Fibroblast of lung (primary cell): ENCODE measurements around the gene ARF1. TPM values are rescaled to one million over a fixed set of nuclear protein-coding genes. Genes with fewer than 3 reads are reported as not detected.

Source experiments
- DNase-seq, 2 donors: peaks; one replicate each; pipeline versions ENCODE4 v3.0.0 to v3.0.0-alpha.2; 2010; ENCODE audit warnings: low read depth in 2 of 2
- H2AFZ ChIP-seq: 2 replicates; pipeline ENCODE4 v1.5.1; 2012; ENCODE audit warnings: low read length, control low read depth, inconsistent platforms
- H3K27ac ChIP-seq: 2 replicates; pipeline ENCODE4 v1.5.1; 2011; ENCODE audit warnings: low read length, control low read depth; ENCODE audit not compliant: insufficient read depth
- H3K27me3 ChIP-seq: 2 replicates; pipeline ENCODE4 v1.5.1; 2011; ENCODE audit warnings: mild to moderate bottlenecking, low read length; ENCODE audit not compliant: control insufficient read depth, insufficient read depth
- H3K36me3 ChIP-seq: 2 replicates; pipeline ENCODE4 v1.5.1; 2011; ENCODE audit warnings: low read length; ENCODE audit not compliant: control insufficient read depth, insufficient read depth
- H3K4me1 ChIP-seq: 2 replicates; pipeline ENCODE4 v1.5.1; 2011; ENCODE audit warnings: low read length; ENCODE audit not compliant: control insufficient read depth, insufficient read depth; ENCODE audit errors: extremely low read depth
- H3K4me2 ChIP-seq: 2 replicates; pipeline ENCODE4 v1.5.1; 2011; ENCODE audit warnings: low read length, control low read depth; ENCODE audit not compliant: insufficient read depth; ENCODE audit errors: extremely low read depth
- H3K4me3 ChIP-seq, 4 experiments: fragments of 200-600 bp in 1 of 4; sonication (generic) in 1 of 4; replicated peaks in 1 of 4; 2 replicates each; pipeline ENCODE4 v1.5.1; 2011 to 2016; ENCODE audit warnings: low read length in 4 of 4, low read depth in 3 of 4, mild to moderate bottlenecking in 3 of 4, control low read depth in 2 of 4, inconsistent platforms in 1 of 4, mixed read lengths in 1 of 4; ENCODE audit not compliant: insufficient read depth in 1 of 4; ENCODE audit errors: control extremely low read depth in 1 of 4
- H3K79me2 ChIP-seq: 2 replicates; pipeline ENCODE4 v1.5.1; 2012; ENCODE audit warnings: mild to moderate bottlenecking, low read length, inconsistent platforms; ENCODE audit not compliant: control insufficient read depth, insufficient read depth
- H3K9ac ChIP-seq: 2 replicates; pipeline ENCODE4 v1.5.1; 2011; ENCODE audit warnings: mild to moderate bottlenecking, low read length, control low read depth; ENCODE audit not compliant: insufficient read depth
- H3K9me3 ChIP-seq: 2 replicates; pipeline ENCODE4 v1.5.1; 2012; ENCODE audit warnings: low read depth, low read length; ENCODE audit not compliant: control insufficient read depth, insufficient read depth
- H4K20me1 ChIP-seq: 2 replicates; pipeline ENCODE4 v1.5.1; 2011; ENCODE audit warnings: low read length; ENCODE audit not compliant: control insufficient read depth, insufficient read depth; ENCODE audit errors: extremely low read depth
- EZH2 ChIP-seq: IDR thresholded peaks from 2 replicates; pipeline ENCODE4 v1.5.1; 2012; ENCODE audit warnings: low read length, control low read depth, mild to moderate bottlenecking; ENCODE audit errors: missing control alignments
- polyA plus RNA-seq, 2 donors: library from polyadenylated mRNA; depleted of rRNA in 1 of 2; stranded (reverse) in 1 of 2; unstranded in 1 of 2; fragments of >200 nt; gene quantifications; 2 replicates each; pipeline ENCODE4 v1.2.1, GENCODE V29; 2011 to 2012; ENCODE audit warnings: missing spikeins in 1 of 2
- total RNA-seq: library from RNA; depleted of rRNA; stranded (reverse); fragments of >200 nt; gene quantifications from 2 replicates; pipeline ENCODE4 v1.2.1, GENCODE V29; 2014
- TF ChIP-seq, protein P1 (sequence below), 2 donors: IDR thresholded peaks in 1 of 2; conservative IDR thresholded peaks in 1 of 2; 1 replicate in 1 of 2; 2 replicates in 1 of 2; pipeline ENCODE4 v1.5.1; 2011 to 2012; ENCODE audit warnings: low read length in 2 of 2, control low read depth in 1 of 2, inconsistent platforms in 1 of 2, low read depth in 1 of 2, mild to moderate bottlenecking in 1 of 2

Gene ARF1
- total and polyA plus RNA-seq, 2 donors (not counting 1 experiment from before 2014, with no cell fraction given) = 261 to 546 TPM

DNA sequence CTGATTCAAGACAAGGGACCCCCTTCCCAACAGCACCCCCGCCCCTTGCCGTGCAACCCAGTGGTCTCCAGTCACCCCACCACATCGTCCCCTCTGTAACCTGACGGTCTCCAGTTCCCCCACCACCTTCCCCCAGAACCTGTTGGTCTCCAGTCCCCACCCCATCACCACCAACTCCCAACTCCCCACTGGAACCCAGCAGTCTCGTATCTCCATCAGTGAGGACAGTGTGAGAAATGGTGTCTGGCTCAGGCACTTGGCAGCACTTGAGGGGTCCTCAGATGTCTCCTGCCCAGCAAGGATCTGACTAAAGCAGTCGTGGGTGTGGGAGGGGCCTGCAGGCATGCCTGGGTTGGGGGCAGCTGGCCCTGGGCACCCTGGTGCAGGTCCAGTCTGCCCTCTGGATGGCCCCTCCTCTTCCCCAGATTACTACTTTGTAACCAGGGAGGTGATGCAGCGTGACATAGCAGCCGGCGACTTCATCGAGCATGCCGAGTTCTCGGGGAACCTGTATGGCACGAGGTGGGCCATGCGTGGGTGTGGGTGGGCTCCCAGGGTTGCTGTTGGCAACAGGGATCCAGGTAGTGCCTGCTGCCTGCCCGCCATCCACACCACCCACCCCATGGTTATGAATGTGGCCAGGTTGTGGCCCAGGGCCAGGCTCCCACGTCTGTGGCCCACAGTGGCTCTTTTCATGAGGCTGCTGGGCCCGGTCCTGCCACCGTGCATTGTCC, 64.1 kb downstream of the ARF1 start:
- Histone ChIP-seq H3K4me2 (no peak overlapping the region), H2AFZ (no peak overlapping the region), H3K27me3 (no peaks in the 10 kb centered on the region), H3K27ac (no peak overlapping the region), H3K4me3 (no peak overlapping the region), H3K36me3 (peaks cover 20% of the 10 kb centered on the region), H3K4me1 (peaks cover 41% of the 10 kb centered on the region), H3K9me3 (no peaks in the 10 kb centered on the region), H3K9ac (no peak overlapping the region), H4K20me1 (no peaks in the 10 kb centered on the region), H3K79me2 (peaks cover 69% of the 10 kb centered on the region)
- DNase-seq = no peak
- no peak for TF ChIP-seq EZH2
- TF ChIP-seq, protein P1, sequence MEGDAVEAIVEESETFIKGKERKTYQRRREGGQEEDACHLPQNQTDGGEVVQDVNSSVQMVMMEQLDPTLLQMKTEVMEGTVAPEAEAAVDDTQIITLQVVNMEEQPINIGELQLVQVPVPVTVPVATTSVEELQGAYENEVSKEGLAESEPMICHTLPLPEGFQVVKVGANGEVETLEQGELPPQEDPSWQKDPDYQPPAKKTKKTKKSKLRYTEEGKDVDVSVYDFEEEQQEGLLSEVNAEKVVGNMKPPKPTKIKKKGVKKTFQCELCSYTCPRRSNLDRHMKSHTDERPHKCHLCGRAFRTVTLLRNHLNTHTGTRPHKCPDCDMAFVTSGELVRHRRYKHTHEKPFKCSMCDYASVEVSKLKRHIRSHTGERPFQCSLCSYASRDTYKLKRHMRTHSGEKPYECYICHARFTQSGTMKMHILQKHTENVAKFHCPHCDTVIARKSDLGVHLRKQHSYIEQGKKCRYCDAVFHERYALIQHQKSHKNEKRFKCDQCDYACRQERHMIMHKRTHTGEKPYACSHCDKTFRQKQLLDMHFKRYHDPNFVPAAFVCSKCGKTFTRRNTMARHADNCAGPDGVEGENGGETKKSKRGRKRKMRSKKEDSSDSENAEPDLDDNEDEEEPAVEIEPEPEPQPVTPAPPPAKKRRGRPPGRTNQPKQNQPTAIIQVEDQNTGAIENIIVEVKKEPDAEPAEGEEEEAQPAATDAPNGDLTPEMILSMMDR (conservative IDR thresholded peaks at IDR 0.05 in 1 of 2, IDR thresholded peaks at IDR 0.05 in 1 of 2; ENCODE audit: low read depth in 1 of 2, low read length in 2 of 2) = no peak

DNA sequence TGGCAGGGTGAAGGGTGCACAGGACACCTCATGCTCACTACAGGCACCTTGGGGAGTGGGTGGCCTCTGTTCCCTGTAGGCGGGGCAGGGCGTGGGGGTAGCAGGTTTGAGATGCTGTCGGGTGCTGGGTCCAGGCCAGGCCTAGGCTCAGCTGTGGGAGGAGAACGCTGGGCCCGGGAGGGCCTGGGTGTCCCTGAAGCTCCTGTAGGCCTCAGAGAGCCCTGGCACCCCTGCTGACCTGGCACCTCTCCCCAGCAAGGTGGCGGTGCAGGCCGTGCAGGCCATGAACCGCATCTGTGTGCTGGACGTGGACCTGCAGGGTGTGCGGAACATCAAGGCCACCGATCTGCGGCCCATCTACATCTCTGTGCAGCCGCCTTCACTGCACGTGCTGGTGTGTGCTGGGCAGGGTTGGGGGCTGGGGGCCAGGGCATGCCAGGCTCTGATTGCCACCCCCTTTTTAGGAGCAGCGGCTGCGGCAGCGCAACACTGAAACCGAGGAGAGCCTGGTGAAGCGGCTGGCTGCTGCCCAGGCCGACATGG, 64.7 kb downstream of the ARF1 start:
- TF ChIP-seq, protein P1 (conservative IDR thresholded peaks at IDR 0.05 in 1 of 2, IDR thresholded peaks at IDR 0.05 in 1 of 2; ENCODE audit: low read depth in 1 of 2, low read length in 2 of 2) = no peak
- no peak for TF ChIP-seq EZH2
- Histone ChIP-seq H3K27ac (no peak overlapping the region), H3K36me3 (peaks cover 16% of the 10 kb centered on the region), H3K27me3 (no peaks in the 10 kb centered on the region), H3K9me3 (no peaks in the 10 kb centered on the region), H4K20me1 (no peaks in the 10 kb centered on the region), H3K4me2 (no peak overlapping the region), H2AFZ (no peak overlapping the region), H3K79me2 (peaks cover 66% of the 10 kb centered on the region), H3K4me1 (peaks cover 36% of the 10 kb centered on the region), H3K4me3 (no peak overlapping the region), H3K9ac (no peak overlapping the region)
- DNase-seq = no peak

DNA sequence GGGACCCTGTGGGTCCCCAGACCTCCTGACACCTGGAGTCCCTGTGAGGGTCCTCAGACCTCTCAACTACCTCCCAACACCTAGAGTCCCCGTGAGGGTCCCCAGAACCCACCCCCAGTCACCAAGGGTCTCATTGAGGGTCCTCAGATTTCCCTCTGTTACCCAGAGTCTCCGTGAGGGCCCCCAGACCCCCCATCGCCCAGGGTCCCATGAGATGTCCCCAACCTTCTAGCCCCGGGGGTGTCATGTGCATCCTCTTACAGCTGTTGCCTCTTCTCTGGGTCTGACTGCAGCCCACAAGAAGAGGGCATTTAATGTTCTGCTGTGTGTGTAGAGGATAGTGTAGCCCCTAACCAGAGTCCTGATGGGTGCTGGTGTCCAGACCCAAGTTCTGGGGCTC, 65.3 kb downstream of the ARF1 start:
- Histone ChIP-seq H2AFZ (no peak overlapping the region), H3K36me3 (peaks cover 16% of the 10 kb centered on the region), H4K20me1 (no peaks in the 10 kb centered on the region), H3K4me3 (no peak overlapping the region), H3K9ac (no peak overlapping the region), H3K4me2 (no peak overlapping the region), H3K27me3 (no peaks in the 10 kb centered on the region), H3K4me1 (peaks cover 34% of the 10 kb centered on the region), H3K79me2 (peaks cover 61% of the 10 kb centered on the region), H3K9me3 (no peaks in the 10 kb centered on the region), H3K27ac (peak overlapping the region; percentile 65)
- DNase-seq = no peak
- TF ChIP-seq EZH2 = no peak
- TF ChIP-seq, protein P1 (conservative IDR thresholded peaks at IDR 0.05 in 1 of 2, IDR thresholded peaks at IDR 0.05 in 1 of 2; ENCODE audit: low read depth in 1 of 2, low read length in 2 of 2) = no peak
